Measurements from ENCODE around the gene SPATA46. TPM values are rescaled to one million over a fixed set of nuclear protein-coding genes. Genes with fewer than 3 reads are reported as not detected.
"Not testable (repeated sequence)": the region's sequence is repeated elsewhere in the genome, so short reads cannot be mapped to it uniquely, and the experiment has no call there.

The SPATA46 gene
- total RNA-seq, 1 donor from 2014 or later = not detected

- H3K27ac Mint-ChIP-seq; intact Hi-C loops (cut with micrococcal nuclease); H3K4me1 Mint-ChIP-seq (ENCODE audit: low read depth); H3K4me3 Mint-ChIP-seq; H3K36me3 Mint-ChIP-seq (ENCODE audit: low read depth); H3K9me3 Mint-ChIP-seq; DNase-seq (ENCODE audit: low spot score); H3K27me3 Mint-ChIP-seq (ENCODE audit: insufficient read depth): not testable (repeated sequence)
These were observed 24.8 kb downstream of the SPATA46 start for GRCh38 chr1:162351874-162352273.

- H3K4me1 Mint-ChIP-seq (ENCODE audit: low read depth) = no peaks in the 10 kb centered on the region
- H3K27ac Mint-ChIP-seq = no peak overlapping the region
- no peaks in the 10 kb centered on the region for H3K36me3 Mint-ChIP-seq (ENCODE audit: low read depth)
- H3K4me3 Mint-ChIP-seq = no peak overlapping the region
- H3K27me3 Mint-ChIP-seq (ENCODE audit: insufficient read depth) = peaks cover 8% of the 10 kb centered on the region
- no peak for DNase-seq (ENCODE audit: low spot score)
- H3K9me3 Mint-ChIP-seq = no peaks in the 10 kb centered on the region
- intact Hi-C loops (cut with micrococcal nuclease) = no loop called here
These were observed 25.3 kb downstream of the SPATA46 start for GRCh38 chr1:162351246-162351842.

GRCh38 chr1:162349635-162350330, 26.9 kb downstream of the SPATA46 start:
- no peaks in the 10 kb centered on the region for H3K36me3 Mint-ChIP-seq (ENCODE audit: low read depth)
- no peak overlapping the region for H3K27ac Mint-ChIP-seq
- H3K4me1 Mint-ChIP-seq (ENCODE audit: low read depth) = no peaks in the 10 kb centered on the region
- H3K4me3 Mint-ChIP-seq = no peak overlapping the region
- H3K9me3 Mint-ChIP-seq = no peaks in the 10 kb centered on the region
- intact Hi-C loops (cut with micrococcal nuclease) = no loop called here
- no peak for DNase-seq (ENCODE audit: low spot score)
- peaks cover 8% of the 10 kb centered on the region for H3K27me3 Mint-ChIP-seq (ENCODE audit: insufficient read depth)

GRCh38 chr1:162347281-162347680, 29.4 kb downstream of the SPATA46 start:
- intact Hi-C loops (cut with micrococcal nuclease) = no loop called here
- H3K4me3 Mint-ChIP-seq = no peak overlapping the region
- peaks cover 7% of the 10 kb centered on the region for H3K27me3 Mint-ChIP-seq (ENCODE audit: insufficient read depth)
- no peaks in the 10 kb centered on the region for H3K4me1 Mint-ChIP-seq (ENCODE audit: low read depth)
- DNase-seq (ENCODE audit: low spot score) = no peak
- H3K9me3 Mint-ChIP-seq = no peaks in the 10 kb centered on the region
- no peaks in the 10 kb centered on the region for H3K36me3 Mint-ChIP-seq (ENCODE audit: low read depth)
- H3K27ac Mint-ChIP-seq = no peak overlapping the region

- H3K4me1 Mint-ChIP-seq (ENCODE audit: low read depth) = no peaks in the 10 kb centered on the region
- no peaks in the 10 kb centered on the region for H3K36me3 Mint-ChIP-seq (ENCODE audit: low read depth)
- peaks cover 6% of the 10 kb centered on the region for H3K27me3 Mint-ChIP-seq (ENCODE audit: insufficient read depth)
- H3K4me3 Mint-ChIP-seq = no peak overlapping the region
- no peak overlapping the region for H3K27ac Mint-ChIP-seq
- H3K9me3 Mint-ChIP-seq = no peaks in the 10 kb centered on the region
- no peak for DNase-seq (ENCODE audit: low spot score)
- intact Hi-C loops (cut with micrococcal nuclease) = no loop called here
These were observed 33.2 kb downstream of the SPATA46 start for GRCh38 chr1:162343470-162343869.

- DNase-seq (ENCODE audit: low spot score) = no peak
- peaks cover 6% of the 10 kb centered on the region for H3K27me3 Mint-ChIP-seq (ENCODE audit: insufficient read depth)
- H3K27ac Mint-ChIP-seq = no peak overlapping the region
- no peaks in the 10 kb centered on the region for H3K9me3 Mint-ChIP-seq
- intact Hi-C loops (cut with micrococcal nuclease) = no loop called here
- no peaks in the 10 kb centered on the region for H3K4me1 Mint-ChIP-seq (ENCODE audit: low read depth)
- H3K4me3 Mint-ChIP-seq = no peak overlapping the region
- no peaks in the 10 kb centered on the region for H3K36me3 Mint-ChIP-seq (ENCODE audit: low read depth)
These were observed 34.1 kb downstream of the SPATA46 start for GRCh38 chr1:162342452-162342983.

GRCh38 chr1:162336621-162337285, 39.9 kb downstream of the SPATA46 start:
- intact Hi-C loops (cut with micrococcal nuclease) = no loop called here
- peaks cover 8% of the 10 kb centered on the region for H3K27me3 Mint-ChIP-seq (ENCODE audit: insufficient read depth)
- no peaks in the 10 kb centered on the region for H3K4me1 Mint-ChIP-seq (ENCODE audit: low read depth)
- no peak overlapping the region for H3K4me3 Mint-ChIP-seq
- DNase-seq (ENCODE audit: low spot score) = no peak
- H3K36me3 Mint-ChIP-seq (ENCODE audit: low read depth) = no peaks in the 10 kb centered on the region
- H3K9me3 Mint-ChIP-seq = no peaks in the 10 kb centered on the region
- no peak overlapping the region for H3K27ac Mint-ChIP-seq

GRCh38 chr1:162335126-162335525, 41.5 kb downstream of the SPATA46 start:
- Mint-ChIP-seq H3K36me3 (ENCODE audit: low read depth) (no peaks in the 10 kb centered on the region), H3K4me3 (no peak overlapping the region), H3K9me3 (no peaks in the 10 kb centered on the region), H3K27me3 (ENCODE audit: insufficient read depth) (peaks cover 8% of the 10 kb centered on the region), H3K27ac (no peak overlapping the region), H3K4me1 (ENCODE audit: low read depth) (no peaks in the 10 kb centered on the region)
- intact Hi-C loops (cut with micrococcal nuclease) = no loop called here
- DNase-seq (ENCODE audit: low spot score) = no peak

- intact Hi-C loops (cut with micrococcal nuclease) = no loop called here
- peaks cover 8% of the 10 kb centered on the region for H3K27me3 Mint-ChIP-seq (ENCODE audit: insufficient read depth)
- H3K27ac Mint-ChIP-seq = no peak overlapping the region
- H3K36me3 Mint-ChIP-seq (ENCODE audit: low read depth) = no peaks in the 10 kb centered on the region
- no peak overlapping the region for H3K4me3 Mint-ChIP-seq
- no peak for DNase-seq (ENCODE audit: low spot score)
- H3K9me3 Mint-ChIP-seq = no peaks in the 10 kb centered on the region
- no peaks in the 10 kb centered on the region for H3K4me1 Mint-ChIP-seq (ENCODE audit: low read depth)
These were observed 42.7 kb downstream of the SPATA46 start for GRCh38 chr1:162333991-162334390.

GRCh38 chr1:162329826-162330225, 46.8 kb downstream of the SPATA46 start:
- no peaks in the 10 kb centered on the region for H3K36me3 Mint-ChIP-seq (ENCODE audit: low read depth)

GRCh38 chr1:162328512-162328911, 48.1 kb downstream of the SPATA46 start:
- Mint-ChIP-seq H3K27ac (no peak overlapping the region), H3K9me3 (no peaks in the 10 kb centered on the region), H3K4me3 (no peak overlapping the region), H3K27me3 (ENCODE audit: insufficient read depth) (peaks cover 5% of the 10 kb centered on the region), H3K4me1 (ENCODE audit: low read depth) (no peaks in the 10 kb centered on the region), H3K36me3 (ENCODE audit: low read depth) (no peaks in the 10 kb centered on the region)
- intact Hi-C loops (cut with micrococcal nuclease) = no loop called here
- no peak for DNase-seq (ENCODE audit: low spot score)

More at GRCh38 chr1:162329826-162330225, 46.8 kb downstream of the SPATA46 start:
- no peak for DNase-seq (ENCODE audit: low spot score)
- Mint-ChIP-seq H3K9me3 (no peaks in the 10 kb centered on the region), H3K27ac (no peak overlapping the region), H3K4me3 (no peak overlapping the region), H3K27me3 (ENCODE audit: insufficient read depth) (peaks cover 3% of the 10 kb centered on the region), H3K4me1 (ENCODE audit: low read depth) (no peaks in the 10 kb centered on the region)
- intact Hi-C loops (cut with micrococcal nuclease) = no loop called here

GRCh38 chr1:162327788-162328165, 48.9 kb downstream of the SPATA46 start:
- no peak for DNase-seq (ENCODE audit: low spot score)
- intact Hi-C loops (cut with micrococcal nuclease) = no loop called here
- no peaks in the 10 kb centered on the region for H3K9me3 Mint-ChIP-seq
- H3K27me3 Mint-ChIP-seq (ENCODE audit: insufficient read depth) = peaks cover 5% of the 10 kb centered on the region
- H3K4me1 Mint-ChIP-seq (ENCODE audit: low read depth) = no peaks in the 10 kb centered on the region
- no peak overlapping the region for H3K27ac Mint-ChIP-seq
- no peaks in the 10 kb centered on the region for H3K36me3 Mint-ChIP-seq (ENCODE audit: low read depth)
- H3K4me3 Mint-ChIP-seq = no peak overlapping the region

GRCh38 chr1:162327144-162327787, 49.4 kb downstream of the SPATA46 start:
- H3K27ac Mint-ChIP-seq = no peak overlapping the region
- intact Hi-C loops (cut with micrococcal nuclease) = no loop called here
- no peaks in the 10 kb centered on the region for H3K4me1 Mint-ChIP-seq (ENCODE audit: low read depth)
- H3K4me3 Mint-ChIP-seq = no peak overlapping the region
- peaks cover 5% of the 10 kb centered on the region for H3K27me3 Mint-ChIP-seq (ENCODE audit: insufficient read depth)
- no peak for DNase-seq (ENCODE audit: low spot score)
- no peaks in the 10 kb centered on the region for H3K9me3 Mint-ChIP-seq
- H3K36me3 Mint-ChIP-seq (ENCODE audit: low read depth) = no peaks in the 10 kb centered on the region
